ENCODE results near the gene PPARA. TPM values are rescaled to one million over a fixed set of nuclear protein-coding genes. Genes with fewer than 3 reads are reported as not detected.

Gene PPARA
- total RNA-seq, 1 donor from 2014 or later: 78.9 TPM

GRCh38 chr22:46113110-46113909 lies 37.0 kb upstream of the PPARA start:
- intact Hi-C loops (cut with micrococcal nuclease): no loop called here
- ATAC-seq (no peak), DNase-seq (peak; percentile 33)

GRCh38 chr22:46113910-46114517 lies 36.3 kb upstream of the PPARA start:
- peak; percentile 47 for ATAC-seq
- peak; percentile 78 for DNase-seq
- intact Hi-C loops (cut with micrococcal nuclease): no loop called here

- intact Hi-C loops (cut with micrococcal nuclease): loop anchor here (5.0 kb wide), 1 partner anchor 107 kb away; no protein-coding TSS in a partner anchor
- peak; percentile 2 for ATAC-seq
- peak; percentile 55 for DNase-seq
Measured at GRCh38 chr22:46114518-46115387, 35.6 kb upstream of the PPARA start.

- intact Hi-C loops (cut with micrococcal nuclease): loop anchor here (5.0 kb wide), 1 partner anchor 108 kb away; no protein-coding TSS in a partner anchor
- no peak for DNase-seq
- no peak for ATAC-seq
Measured at GRCh38 chr22:46115388-46115678, 35.0 kb upstream of the PPARA start.

- DNase-seq (peak; percentile 47), ATAC-seq (peak; percentile 1)
- intact Hi-C loops (cut with micrococcal nuclease): loop anchor here (5.0 kb wide), 1 partner anchor 109 kb away; no protein-coding TSS in a partner anchor
Measured at GRCh38 chr22:46115755-46116490, 34.4 kb upstream of the PPARA start.

GRCh38 chr22:46116491-46116958 lies 33.8 kb upstream of the PPARA start:
- DNase-seq (peak; percentile 98), ATAC-seq (peak; percentile 73)
- intact Hi-C loops (cut with micrococcal nuclease): loop anchor here (5.0 kb wide), 1 partner anchor 109 kb away; no protein-coding TSS in a partner anchor

GRCh38 chr22:46117206-46118199 lies 32.8 kb upstream of the PPARA start:
- DNase-seq: no peak
- no peak for ATAC-seq
- intact Hi-C loops (cut with micrococcal nuclease): loop anchor here (5.0 kb wide), 1 partner anchor 110 kb away; no protein-coding TSS in a partner anchor

- intact Hi-C loops (cut with micrococcal nuclease): loop anchor here (5.0 kb wide), 1 partner anchor 112 kb away; no protein-coding TSS in a partner anchor
- no peak for ATAC-seq
- DNase-seq: no peak
Measured at GRCh38 chr22:46119093-46119728, 31.1 kb upstream of the PPARA start.

- ATAC-seq: peak; percentile 3
- intact Hi-C loops (cut with micrococcal nuclease): loop anchor here (5.0 kb wide), 2 partner anchors 113 to 192 kb away; no protein-coding TSS in a partner anchor
- DNase-seq: peak; percentile 78
Measured at GRCh38 chr22:46119729-46120419, 30.5 kb upstream of the PPARA start.

GRCh38 chr22:46120420-46120737 lies 29.9 kb upstream of the PPARA start:
- DNase-seq (no peak), ATAC-seq (no peak)
- intact Hi-C loops (cut with micrococcal nuclease): loop anchor here (5.0 kb wide), 1 partner anchor 192 kb away; no protein-coding TSS in a partner anchor

GRCh38 chr22:46121079-46121478 lies 29.2 kb upstream of the PPARA start:
- ATAC-seq (no peak), DNase-seq (no peak)
- intact Hi-C loops (cut with micrococcal nuclease): loop anchor here (5.0 kb wide), 1 partner anchor 191 kb away; no protein-coding TSS in a partner anchor

- intact Hi-C loops (cut with micrococcal nuclease): loop anchor here (5.0 kb wide), 1 partner anchor 191 kb away; no protein-coding TSS in a partner anchor
- peak; percentile 36 for DNase-seq
- no peak for ATAC-seq
Measured at GRCh38 chr22:46121523-46122287, 28.6 kb upstream of the PPARA start.

GRCh38 chr22:46122511-46122971 lies 27.8 kb upstream of the PPARA start:
- ATAC-seq: peak; percentile 63
- intact Hi-C loops (cut with micrococcal nuclease): loop anchor here (5.0 kb wide), 1 partner anchor 190 kb away; no protein-coding TSS in a partner anchor
- peak; percentile 90 for DNase-seq

- intact Hi-C loops (cut with micrococcal nuclease): loop anchor here (5.0 kb wide), 1 partner anchor 189 kb away; no protein-coding TSS in a partner anchor
- DNase-seq (no peak), ATAC-seq (no peak)
Measured at GRCh38 chr22:46122980-46123693, 27.2 kb upstream of the PPARA start.

Measured in left ventricle myocardium superior (tissue), 1 donor.